Lung microvascular endothelial cell (primary cell): ENCODE measurements around the gene BAZ1B. TPM values are rescaled to one million over a fixed set of nuclear protein-coding genes. Genes with fewer than 3 reads are reported as not detected.
"Not testable (repeated sequence)": the region's sequence is repeated elsewhere in the genome, so short reads cannot be mapped to it uniquely, and the experiment has no call there.

Source experiments
- DNase-seq, 2 donors: peaks; one replicate each; pipeline versions ENCODE4 v3.0.0 to v3.0.0-alpha.2; 2010; ENCODE audit warnings: low read depth in 2 of 2
- total RNA-seq: library from RNA; depleted of rRNA; stranded (reverse); fragments of >200 nt; gene quantifications from 2 replicates; pipeline ENCODE4 v1.2.1, GENCODE V29; 2014

Gene BAZ1B, protein sequence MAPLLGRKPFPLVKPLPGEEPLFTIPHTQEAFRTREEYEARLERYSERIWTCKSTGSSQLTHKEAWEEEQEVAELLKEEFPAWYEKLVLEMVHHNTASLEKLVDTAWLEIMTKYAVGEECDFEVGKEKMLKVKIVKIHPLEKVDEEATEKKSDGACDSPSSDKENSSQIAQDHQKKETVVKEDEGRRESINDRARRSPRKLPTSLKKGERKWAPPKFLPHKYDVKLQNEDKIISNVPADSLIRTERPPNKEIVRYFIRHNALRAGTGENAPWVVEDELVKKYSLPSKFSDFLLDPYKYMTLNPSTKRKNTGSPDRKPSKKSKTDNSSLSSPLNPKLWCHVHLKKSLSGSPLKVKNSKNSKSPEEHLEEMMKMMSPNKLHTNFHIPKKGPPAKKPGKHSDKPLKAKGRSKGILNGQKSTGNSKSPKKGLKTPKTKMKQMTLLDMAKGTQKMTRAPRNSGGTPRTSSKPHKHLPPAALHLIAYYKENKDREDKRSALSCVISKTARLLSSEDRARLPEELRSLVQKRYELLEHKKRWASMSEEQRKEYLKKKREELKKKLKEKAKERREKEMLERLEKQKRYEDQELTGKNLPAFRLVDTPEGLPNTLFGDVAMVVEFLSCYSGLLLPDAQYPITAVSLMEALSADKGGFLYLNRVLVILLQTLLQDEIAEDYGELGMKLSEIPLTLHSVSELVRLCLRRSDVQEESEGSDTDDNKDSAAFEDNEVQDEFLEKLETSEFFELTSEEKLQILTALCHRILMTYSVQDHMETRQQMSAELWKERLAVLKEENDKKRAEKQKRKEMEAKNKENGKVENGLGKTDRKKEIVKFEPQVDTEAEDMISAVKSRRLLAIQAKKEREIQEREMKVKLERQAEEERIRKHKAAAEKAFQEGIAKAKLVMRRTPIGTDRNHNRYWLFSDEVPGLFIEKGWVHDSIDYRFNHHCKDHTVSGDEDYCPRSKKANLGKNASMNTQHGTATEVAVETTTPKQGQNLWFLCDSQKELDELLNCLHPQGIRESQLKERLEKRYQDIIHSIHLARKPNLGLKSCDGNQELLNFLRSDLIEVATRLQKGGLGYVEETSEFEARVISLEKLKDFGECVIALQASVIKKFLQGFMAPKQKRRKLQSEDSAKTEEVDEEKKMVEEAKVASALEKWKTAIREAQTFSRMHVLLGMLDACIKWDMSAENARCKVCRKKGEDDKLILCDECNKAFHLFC (N-terminal part only)
- 27.7 and 34.1 TPM in 2 replicates for total RNA-seq

DNA sequence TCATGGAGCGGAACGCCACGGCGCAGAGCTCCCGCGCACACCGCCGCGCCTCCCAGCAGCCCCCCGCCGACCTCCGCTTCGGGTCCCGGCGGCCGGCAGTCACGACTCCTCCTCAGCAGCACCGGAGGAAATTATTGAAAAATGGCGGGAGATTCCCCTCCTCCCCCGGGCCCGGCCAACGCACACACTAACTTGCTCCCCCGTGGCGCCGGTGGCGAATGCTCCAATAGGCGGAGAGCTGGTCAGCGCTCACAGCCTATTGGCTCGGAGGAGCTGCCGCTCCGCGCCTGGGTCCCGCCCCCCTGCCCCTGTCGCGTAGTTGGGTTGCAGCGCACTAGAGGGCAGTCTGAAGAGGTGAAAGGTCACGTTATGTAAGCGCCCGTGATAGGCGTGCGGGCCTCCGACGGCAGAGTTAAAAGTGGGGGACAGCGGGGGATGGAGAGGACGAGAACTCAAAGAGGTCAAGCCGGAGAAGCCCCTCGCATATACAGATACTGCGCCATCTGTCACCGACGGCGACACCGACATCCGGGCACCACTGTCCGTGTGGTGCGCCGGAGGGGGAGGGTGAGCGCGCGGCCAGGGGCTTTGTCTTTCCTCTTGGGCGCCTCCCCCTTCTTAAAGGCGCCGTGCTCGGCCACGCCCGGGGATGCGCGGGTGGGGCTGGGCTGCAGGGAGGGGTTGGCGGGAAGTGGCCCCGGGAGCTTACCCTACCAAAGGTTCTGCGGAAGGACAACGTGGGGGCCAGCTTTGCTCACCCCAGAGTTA is at the start of gene BAZ1B:
BAZ1B (minus strand) TSS at position 189 of the 768 bp plus-strand sequence. CDS start 360 bp downstream, outside the sequence.
- DNase-seq, result peak; percentile 99

DNA sequence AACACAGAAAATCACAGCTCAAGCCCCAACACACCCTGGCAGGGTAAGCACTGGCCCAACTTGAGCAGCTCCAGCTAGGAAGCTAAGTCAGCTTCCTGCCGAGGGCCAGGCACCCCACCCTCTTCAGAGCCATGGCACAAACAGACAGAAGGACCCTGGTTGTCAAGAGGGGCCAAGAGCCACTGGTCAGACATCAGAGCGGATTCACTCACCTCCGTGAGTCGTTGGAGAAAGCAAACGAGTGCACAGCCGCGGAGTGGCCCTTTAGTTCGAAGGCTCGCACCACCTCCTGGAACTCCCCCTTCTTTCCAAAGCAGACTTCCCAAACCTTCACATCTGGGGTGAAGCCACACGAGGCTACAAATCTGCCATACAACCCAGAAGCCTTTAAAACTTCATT is 48.9 kb upstream of the BAZ1B start:
- DNase-seq, result no peak

DNA sequence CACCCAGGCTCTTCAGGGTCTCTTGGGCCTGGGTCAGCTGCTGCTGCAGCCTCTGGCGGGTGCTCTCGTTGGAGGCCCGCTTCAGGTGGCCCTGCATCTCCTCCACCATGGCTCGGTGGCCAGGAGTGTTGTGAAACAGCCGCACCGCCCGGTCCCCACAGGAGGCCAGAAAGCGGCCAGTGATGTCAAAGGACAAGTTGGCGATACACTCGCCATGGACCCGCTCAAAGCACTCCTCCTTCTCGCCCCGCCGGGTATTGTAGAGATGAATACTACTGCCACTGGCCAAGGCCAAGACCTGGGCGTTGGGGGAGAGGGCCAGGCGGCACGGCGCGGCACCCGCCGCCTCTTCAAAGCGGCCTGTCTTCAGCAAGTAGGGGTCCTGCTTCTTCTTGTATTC is 48.4 kb upstream of the BAZ1B start:
- DNase-seq, result no peak

DNA sequence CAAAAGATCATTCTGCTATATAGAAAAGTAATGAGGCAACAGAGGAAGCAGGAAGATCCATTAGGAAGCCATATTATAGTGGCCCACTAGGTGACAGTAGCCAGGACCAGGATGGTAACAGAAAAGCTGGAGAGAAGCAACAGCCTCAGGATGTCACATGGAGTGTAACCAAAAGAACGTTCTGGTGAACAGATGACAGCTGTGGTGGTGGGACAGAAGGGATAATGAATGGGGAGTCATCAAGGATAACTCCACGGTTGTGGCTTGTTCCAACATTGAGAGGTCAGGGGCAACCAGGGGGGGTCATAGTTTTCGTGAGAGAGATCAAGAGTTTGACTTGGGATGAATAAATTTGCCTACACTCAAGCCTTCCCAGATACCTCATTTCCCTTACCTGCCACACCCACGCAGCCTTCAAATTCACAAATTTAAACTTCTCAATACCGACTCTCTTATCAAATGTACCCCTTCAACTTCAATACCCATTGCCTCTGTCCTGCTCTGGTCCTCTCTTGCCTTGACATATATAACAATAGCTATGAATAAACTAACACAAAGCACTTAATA is 47.0 kb upstream of the BAZ1B start:
- DNase-seq, result no peak

DNA sequence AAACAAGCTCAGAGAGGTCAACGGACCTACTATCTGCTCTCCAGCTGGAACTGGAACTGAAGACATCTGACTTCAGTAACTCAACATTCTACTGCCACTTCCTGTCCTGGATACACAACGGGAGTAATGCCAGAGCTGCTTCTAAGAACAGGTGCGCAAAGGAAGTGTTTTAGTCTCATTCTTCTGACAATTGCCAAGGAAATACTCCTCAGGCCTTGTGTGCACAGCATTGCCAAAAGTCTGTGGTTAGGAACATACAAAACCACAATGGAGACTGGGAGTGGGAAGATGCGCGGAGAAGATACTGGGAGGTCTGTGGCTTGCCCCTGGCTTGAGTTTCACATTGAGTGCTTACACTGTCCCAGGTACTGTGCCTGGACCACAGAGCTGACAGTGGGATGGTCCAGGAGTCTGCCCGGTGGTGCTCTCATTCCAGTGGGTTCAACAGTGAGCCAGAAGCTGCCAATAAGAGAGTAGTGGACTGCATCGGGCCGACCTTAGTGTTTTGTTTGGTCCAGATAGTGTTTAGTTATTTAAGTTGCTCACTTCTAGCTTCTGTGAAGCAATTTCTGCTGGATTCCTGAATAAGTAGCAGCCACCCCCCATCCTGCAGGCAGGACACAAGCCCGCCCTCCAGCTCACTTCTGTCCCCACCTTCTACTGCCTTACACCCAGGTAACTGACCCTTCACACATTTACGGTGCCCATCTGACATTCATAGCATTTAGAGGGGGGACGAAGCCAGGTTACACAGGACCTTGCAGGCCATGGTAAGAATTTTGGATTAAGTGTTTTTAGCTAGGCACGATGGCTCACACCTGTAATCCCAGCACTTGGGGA is 46.0 kb upstream of the BAZ1B start:
- DNase-seq, result no peak

DNA sequence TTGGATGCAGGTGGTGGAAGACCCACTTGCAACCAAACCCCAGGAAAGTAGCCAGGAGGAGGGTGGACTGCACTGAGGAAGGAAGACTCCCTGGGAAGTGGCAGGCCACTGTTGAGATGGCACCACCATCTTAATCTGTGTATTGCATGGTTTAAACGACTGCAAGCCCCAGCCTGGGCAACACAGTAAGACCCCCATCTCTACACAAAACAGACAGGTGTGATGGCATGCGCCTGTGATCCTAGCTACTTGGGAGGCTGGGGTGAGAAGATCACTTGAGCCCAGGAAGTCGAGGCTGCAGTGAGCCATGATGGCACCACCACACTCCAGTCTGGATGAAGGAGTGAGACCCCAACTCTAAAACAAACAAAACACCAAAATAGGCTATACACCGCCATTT is 45.0 kb upstream of the BAZ1B start:
- no peak for DNase-seq

DNA sequence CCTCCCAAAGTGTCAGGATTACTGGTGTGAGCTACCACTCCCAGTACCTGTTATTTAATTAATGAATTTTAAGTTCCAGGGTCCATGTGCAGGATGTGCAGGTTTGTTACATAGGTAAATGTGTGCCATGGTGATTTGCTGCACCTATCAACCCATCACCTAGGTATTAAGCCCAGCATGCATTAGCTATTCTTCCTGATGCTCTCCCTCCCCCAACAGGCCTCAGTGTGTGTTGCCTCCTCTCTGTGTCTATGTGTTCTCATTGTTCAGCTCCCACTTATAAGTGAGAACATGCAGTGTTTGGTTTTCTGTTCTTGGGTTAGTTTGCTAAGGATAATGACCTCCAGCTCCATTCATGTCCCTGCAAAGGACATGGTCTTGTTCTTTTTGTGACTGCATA is 44.3 kb upstream of the BAZ1B start:
- not testable (repeated sequence) for DNase-seq

DNA sequence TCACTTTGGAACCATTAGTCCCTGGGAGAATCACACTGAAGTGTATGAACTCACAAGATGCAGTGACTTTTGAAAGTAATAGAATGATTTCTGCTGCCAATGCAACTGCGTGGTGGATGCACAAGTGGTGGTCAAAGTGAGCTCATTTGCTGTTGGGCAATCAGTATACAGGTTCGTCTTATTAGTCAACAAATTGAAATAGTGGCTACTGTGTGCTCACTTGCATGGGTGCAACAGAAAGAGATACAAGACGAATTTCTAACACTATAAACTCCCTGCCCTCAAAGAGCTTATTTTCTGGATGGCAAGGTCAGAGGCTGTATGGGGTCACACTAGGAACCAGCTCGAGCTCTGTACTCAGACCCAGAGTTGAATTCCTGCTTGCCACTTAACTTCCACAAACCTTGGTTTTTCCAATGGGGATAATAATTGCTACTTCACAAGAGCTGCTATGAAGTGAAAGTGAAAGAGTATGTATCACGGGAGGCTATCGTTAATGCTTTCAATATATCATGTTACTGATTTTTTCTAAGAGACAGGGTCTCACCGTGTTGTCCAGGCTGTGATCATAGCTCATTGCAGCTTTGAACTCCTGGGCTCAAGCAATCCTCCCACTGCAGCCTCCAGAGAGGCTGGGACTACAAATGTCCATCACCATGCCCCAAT is 43.7 kb upstream of the BAZ1B start:
- peak; percentile 34 to 49 for DNase-seq

DNA sequence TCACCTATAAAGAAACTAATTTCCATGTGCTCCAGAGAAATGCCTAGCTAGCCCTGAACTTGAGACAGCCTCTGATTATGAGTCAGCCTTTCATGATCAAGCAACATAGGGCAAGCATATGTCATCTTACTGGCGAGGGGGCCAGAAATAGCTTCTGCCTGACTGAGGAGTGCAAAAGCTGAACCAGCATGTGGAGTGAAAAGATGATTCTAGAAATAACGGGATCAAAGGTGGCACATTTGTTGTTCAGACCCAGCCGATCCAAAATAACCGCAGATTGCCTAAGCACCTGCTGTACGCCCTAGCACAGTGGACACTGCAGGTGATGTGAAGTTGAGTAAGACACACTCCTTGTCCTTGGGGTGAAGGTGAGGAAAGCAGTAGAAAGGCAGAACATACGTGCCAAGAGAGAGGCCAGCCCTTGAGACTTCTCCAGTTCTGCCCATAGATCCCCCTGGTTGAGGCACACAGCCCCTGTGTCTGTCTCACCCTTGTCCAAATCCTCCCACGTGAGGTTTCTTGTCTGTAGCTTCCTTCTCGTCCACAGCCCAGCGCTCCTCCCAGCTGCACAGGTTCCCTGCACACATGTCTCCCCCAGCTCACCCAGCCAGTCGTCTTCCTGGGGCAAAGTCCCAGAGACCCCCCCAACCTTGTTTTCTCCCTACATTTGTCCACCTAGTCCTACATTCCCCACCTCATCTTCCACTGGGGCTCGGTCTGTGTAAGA is 38.2 kb upstream of the BAZ1B start:
- DNase-seq, result peak in 1 of 2 donors; percentile 74

DNA sequence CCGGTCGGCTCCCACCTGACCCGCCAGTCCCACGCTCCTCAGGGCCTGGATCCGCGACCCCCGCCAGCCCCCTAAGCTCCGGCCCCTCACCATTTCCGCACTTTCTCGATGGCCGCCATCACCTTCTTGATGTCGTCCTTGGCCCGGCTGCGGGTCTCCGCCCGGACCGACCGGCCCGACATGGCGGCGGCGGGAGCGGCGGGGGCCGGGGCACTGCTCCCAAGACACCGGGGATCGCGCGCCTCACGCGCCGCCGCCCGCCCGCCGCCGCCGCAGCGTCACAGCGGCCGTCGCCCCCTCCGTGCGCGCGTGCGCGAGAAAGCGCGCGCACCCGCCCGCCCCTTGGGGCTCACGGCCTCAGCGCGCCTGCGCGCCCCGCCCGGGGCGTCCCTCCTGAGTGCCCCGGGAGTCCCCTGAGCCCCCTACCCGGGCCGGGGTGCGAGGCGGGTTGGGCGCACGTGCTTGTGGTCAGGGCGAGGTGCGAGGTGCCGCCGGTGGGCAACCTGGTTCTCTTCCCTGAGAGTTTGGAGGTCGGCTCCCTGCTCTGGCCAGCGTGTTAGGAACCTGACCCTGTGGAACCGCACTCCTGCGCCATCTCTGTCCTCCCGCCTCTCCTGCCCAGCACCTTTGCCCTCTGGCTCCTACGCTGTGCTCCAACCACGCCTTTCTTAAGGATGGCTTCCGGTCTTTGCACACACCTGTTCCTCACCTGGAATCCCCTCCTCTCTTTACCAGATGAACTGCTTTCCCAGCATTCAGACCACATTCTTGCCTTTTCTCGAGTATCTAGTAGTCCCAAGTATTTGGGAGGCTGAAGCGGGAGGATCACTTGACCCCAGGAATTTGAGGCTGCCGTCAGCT is 35.5 kb upstream of the BAZ1B start, which contains the start of gene BCL7B:
BCL7B (minus strand) TSS at position 294 of the 861 bp plus-strand sequence; CDS start at position 182, 112 bp downstream.
- DNase-seq, result peak; percentile 74 to 79

DNA sequence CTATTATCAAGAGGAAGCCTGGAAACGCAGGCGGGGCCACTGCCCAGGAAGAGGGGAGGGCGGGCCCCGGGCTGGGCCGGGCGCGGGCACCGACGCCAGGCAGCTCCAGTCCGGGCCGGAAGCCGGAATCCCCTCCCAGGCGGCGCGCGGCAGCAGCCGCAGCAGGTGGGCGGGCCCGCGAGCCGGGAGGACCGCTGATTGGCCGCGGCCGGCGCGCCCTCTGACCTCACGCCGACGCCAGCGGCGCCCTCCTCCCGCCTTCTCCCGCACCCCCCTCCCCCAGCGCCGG is 35.0 kb upstream of the BAZ1B start:
- peak; percentile 95 to 97 for DNase-seq

DNA sequence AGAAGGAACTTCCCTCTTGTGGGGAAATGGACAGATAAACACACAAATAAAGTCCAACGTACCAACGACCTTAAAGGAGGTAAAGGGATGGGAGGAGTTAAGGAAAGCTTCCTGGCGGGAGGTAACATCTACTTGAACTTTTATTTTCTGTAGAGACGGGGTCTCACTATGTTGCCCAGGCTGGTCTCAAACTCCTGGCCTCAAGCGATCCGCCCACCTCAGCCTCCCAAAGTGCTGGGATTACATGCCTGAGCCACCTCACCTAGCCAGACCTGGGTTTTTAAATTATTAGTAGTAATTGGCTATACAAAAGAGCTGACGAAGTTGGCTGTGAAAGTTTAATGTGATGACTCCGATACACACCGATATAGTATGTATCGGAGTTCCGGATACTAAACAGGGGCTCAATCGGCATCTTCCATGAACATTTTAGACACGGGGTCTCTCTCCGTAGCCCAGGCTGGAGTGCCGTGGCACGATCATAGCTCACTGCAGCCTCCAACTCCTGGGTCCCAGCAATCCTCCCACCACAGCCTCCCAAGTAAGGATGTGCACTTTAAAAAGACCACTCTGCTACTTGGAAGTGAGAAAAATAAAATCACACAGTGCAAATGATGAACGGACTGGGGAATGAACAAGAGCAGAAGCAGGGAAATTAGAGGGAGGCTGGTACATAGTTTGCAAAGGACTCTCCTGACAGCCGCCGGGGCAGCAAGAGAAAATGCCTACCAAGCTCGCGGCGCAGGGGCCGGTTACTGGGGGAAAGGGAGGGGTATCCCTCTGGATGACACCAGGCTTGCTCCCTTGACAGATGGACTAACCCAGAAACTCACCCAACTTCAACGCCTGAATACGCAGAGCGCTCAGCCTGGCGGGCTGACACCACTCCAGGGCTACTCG is 34.4 kb upstream of the BAZ1B start:
- DNase-seq, result peak in 1 of 2 donors; percentile 16

DNA sequence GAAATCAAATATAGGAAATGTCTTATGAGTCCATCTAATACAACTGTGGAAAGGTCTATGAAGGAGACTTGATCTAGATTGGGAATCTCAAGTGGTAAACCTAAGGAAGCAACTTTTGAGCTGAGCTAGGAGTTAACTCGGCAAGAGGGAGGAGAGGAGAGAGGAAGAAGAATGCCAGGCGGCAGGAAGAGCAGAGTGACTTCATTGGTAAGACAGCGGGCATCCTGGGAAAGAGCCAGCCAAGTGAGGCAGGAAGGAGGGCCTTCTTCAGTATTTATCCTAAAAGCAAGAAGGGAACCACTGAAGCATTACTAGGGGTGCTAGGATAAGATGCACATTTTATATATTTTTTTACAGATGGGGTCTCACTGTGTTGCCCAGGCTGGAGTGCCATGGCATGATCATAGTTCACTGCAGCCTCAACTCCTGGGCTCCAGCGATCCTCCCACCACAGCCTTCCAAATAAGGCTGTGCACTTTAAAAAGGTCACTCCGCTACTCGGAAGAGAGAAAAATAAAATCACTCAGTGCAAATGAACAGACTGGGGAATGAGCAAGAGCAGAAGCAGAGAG is 33.4 kb upstream of the BAZ1B start:
- peak in 1 of 2 donors; percentile 36 for DNase-seq

DNA sequence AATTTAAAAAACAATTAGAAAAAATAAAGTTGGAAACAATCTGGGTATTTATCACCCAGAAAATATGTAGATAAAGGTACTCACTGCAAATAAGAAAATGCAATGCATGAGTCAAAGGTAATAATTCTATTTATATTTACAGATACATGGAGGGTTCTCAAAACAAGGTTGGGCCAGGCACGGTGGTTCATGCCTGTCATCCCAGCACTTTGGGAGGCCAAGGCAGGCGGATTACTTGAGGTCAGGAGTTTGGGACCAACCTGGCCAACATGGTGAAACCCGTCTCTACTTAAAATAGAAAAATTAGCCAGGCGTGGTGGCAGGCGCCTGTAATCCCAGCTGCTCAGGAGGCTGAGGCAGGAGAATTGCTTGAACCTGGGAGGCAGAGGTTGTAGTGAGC is 28.0 kb upstream of the BAZ1B start:
- DNase-seq, result not testable (repeated sequence)

DNA sequence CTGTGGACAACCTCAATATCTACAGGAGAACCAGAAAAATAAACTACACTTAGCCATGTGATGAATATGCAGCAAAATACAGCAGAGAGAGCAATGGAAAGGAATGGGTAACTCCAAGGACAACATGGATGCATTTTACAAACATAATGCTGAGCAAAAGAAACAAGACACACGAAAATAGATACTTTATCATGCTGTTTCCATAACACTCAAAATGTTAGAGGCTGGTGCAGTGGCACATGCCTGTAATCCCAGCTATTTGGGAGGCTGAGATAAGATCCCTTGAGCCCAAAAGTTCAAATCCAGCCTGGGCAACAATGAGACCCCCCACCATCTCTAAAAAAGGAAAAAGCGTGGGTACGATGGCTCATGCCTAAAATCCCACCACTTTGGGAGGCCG is 27.1 kb upstream of the BAZ1B start:
- no peak for DNase-seq

DNA sequence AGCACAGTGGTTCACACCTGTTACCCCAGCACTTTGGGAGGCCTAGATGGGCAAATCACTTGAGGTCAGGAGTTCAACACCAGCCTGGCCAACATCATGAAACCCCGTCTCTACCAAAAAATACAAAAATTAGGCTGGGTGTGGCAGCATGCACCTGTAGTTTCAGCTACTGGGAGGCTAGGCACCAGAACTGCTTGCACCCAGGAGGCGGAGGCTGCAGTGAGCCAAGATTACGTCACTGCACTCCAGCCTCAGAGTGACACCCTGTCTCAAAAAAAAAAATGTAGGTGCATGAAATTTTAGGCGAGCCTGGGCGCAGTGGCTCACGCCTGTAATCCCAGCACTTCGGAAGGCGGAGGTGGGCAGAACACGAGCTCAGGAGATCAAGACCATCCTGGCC is 25.7 kb upstream of the BAZ1B start:
- DNase-seq, result no peak
